ENCODE measurements around the gene CASP6. TPM values are rescaled to one million over a fixed set of nuclear protein-coding genes. Genes with fewer than 3 reads are reported as not detected.

Gene CASP6
- total and polyA plus RNA-seq, 2 of the 8 experiments (the other 6 are each of a cell fraction or from before 2014, with no cell fraction given), result 29.5 to 35.1 TPM

GRCh38 chr4:109729718-109730618 is 26.7 kb upstream of the CASP6 start, which contains the start of gene PLA2G12A:
Gene PLA2G12A, minus strand, starts transcription at chr4:109730070. Its CDS starts 261 bp downstream, at chr4:109729809.
- H3K23me2 ChIP-seq (ENCODE audit: low read depth, low read length), result peaks cover 6% of the 10 kb centered on the region
- peak within 1 kb of the TSS; percentile 92 for H2BK5ac ChIP-seq (ENCODE audit: low read depth, low read length)
- peak within 1 kb of the TSS; percentile 81 for H4K5ac ChIP-seq (ENCODE audit: insufficient read length, low read depth, low read length)
- H3K4me3 ChIP-seq (ENCODE audit: extremely low read depth in 1 of 4, insufficient read depth in 2 of 4, low read depth in 3 of 4, low read length in 4 of 4), result peak within 1 kb of the TSS; percentile 85 to 94 (median 89)
- no peaks in the 10 kb centered on the region for H3K9me3 ChIP-seq (ENCODE audit: insufficient read depth in 2 of 2, low read depth in 1 of 2, low read length in 1 of 2)
- peak within 1 kb of the TSS; percentile 73 for H3K18ac ChIP-seq (ENCODE audit: extremely low read depth, low read length)
- no peak within 1 kb of the TSS for H3K23ac ChIP-seq (ENCODE audit: insufficient read length)
- CTCF ChIA-PET (ENCODE audit: partially characterized antibody), result interaction anchor here (0.8 to 1.4 kb wide), 3 partner anchors 13 to 293 kb away, joined by 3 read pairs; no protein-coding TSS in a partner anchor
- peaks cover 5% of the 10 kb centered on the region for H3K79me1 ChIP-seq (ENCODE audit: low read depth, low read length)
- no peak within 1 kb of the TSS for H4K91ac ChIP-seq (replicated peaks; ENCODE audit: insufficient read length, low read length)
- H3K27me3 ChIP-seq (replicated peaks in 1 of 4; ENCODE audit: control insufficient read depth in 3 of 4, extremely low read depth in 1 of 4, insufficient read depth in 3 of 4, low read length in 3 of 4), result no peaks in the 10 kb centered on the region
- H2BK15ac ChIP-seq (ENCODE audit: low read length), result no peak within 1 kb of the TSS
- WGBS, 2 experiments (ENCODE audit: extremely low coverage in 1 of 2, insufficient coverage in 1 of 2, insufficient read length in 1 of 2, insufficient replicate concordance in 2 of 2, low coverage in 1 of 2, low lambda C conversion rate in 2 of 2, missing lambda C conversion rate in 1 of 2), result 1% methylated on average over 50 of the region's 83 CpGs; no CpG with 5 or more reads in 1 of the 2 experiments
- no peak within 1 kb of the TSS for H2AK5ac ChIP-seq (ENCODE audit: low read depth, low read length)
- peak within 1 kb of the TSS; percentile 8 for H3K4ac ChIP-seq (replicated peaks; ENCODE audit: insufficient read length, low read depth, low read length)
- H3K9ac ChIP-seq (replicated peaks in 1 of 4; ENCODE audit: extremely low read depth in 1 of 4, low read depth in 3 of 4, low read length in 3 of 4), result peak within 1 kb of the TSS; percentile 70 to 82 (median 80)
- peak within 1 kb of the TSS; percentile 81 for H2AFZ ChIP-seq (ENCODE audit: low read length)
- peaks cover 6 to 42% of the 10 kb centered on the region in 2 experiments; a peak in 3 of 4 replicates for H3K79me2 ChIP-seq (ENCODE audit: control insufficient read depth in 1 of 2, insufficient read depth in 2 of 2, low read length in 2 of 2)
- peak; percentile 72 to 88 for DNase-seq (ENCODE audit: low read depth in 1 of 2, low spot score in 2 of 2)
- peak within 1 kb of the TSS; percentile 52 for H3K56ac ChIP-seq (replicated peaks; ENCODE audit: insufficient read length, low read depth, low read length)
- peak within 1 kb of the TSS; percentile 62; the same call in 1 of the 2 replicates for H4K8ac ChIP-seq (ENCODE audit: extremely low read depth, insufficient read depth, low read length)
- no peak within 1 kb of the TSS for H2BK20ac ChIP-seq (ENCODE audit: low read length)
- H2BK120ac ChIP-seq (replicated peaks; ENCODE audit: low read depth, low read length), result no peak within 1 kb of the TSS
- H3K4me2 ChIP-seq (ENCODE audit: insufficient read depth in 1 of 2, low read depth in 2 of 2, low read length in 2 of 2), result peak within 1 kb of the TSS; percentile 56 to 89
- peaks cover 0 to 3% (median 0%) of the 10 kb centered on the region in 4 experiments; a peak in 1 of 7 replicates for H3K4me1 ChIP-seq (replicated peaks in 1 of 4; ENCODE audit: control insufficient read depth in 3 of 4, insufficient read depth in 4 of 4, low read length in 3 of 4)
- 0 out of 8 replicates have a peak, but pooled peaks cover 0 to 3% (median 0%) of the 10 kb centered on the region in 4 experiments for H3K36me3 ChIP-seq (ENCODE audit: control insufficient read depth in 2 of 4, insufficient read depth in 4 of 4, low read length in 3 of 4)
- H3K14ac ChIP-seq (ENCODE audit: insufficient read length), result no peak within 1 kb of the TSS
- peak within 1 kb of the TSS; percentile 44; the same call in 1 of the 2 replicates for H2BK12ac ChIP-seq (ENCODE audit: low read depth, low read length)
- FAIRE-seq, result no peak
- peak within 1 kb of the TSS; percentile 73 for H3K27ac ChIP-seq (ENCODE audit: low read depth, low read length)
- POLR2A ChIA-PET (ENCODE audit: partially characterized antibody), result interaction anchor here (0.6 to 2.4 kb wide), 8 partner anchors 14 to 90 kb away, joined by 3 to 12 read pairs (median 6); partner anchors contain the start of genes CASP6 and GAR1
- no peaks in the 10 kb centered on the region for H4K20me1 ChIP-seq (replicated peaks in 1 of 2; ENCODE audit: control insufficient read depth in 1 of 2, insufficient read depth in 2 of 2, low read length in 2 of 2)
- TF ChIP-seq CHD2 (IDR thresholded peaks at IDR 0.05; ENCODE audit: low read length) (peak; percentile 78), FOSL1 (IDR thresholded peaks at IDR 0.05; ENCODE audit: insufficient read depth, low read depth, low read length) (no peak), SIRT6 (IDR thresholded peaks at IDR 0.05; ENCODE audit: low read length) (no peak), SAP30 (IDR thresholded peaks at IDR 0.05; ENCODE audit: insufficient read depth, insufficient replicate concordance, low read length) (peak; percentile 54), E2F6 (IDR thresholded peaks at IDR 0.05) (peak; percentile 34; the same call in 1 of the 2 replicates), TBP (IDR thresholded peaks at IDR 0.05; ENCODE audit: low read depth, low read length) (peak; percentile 67), TCF12 (IDR thresholded peaks at IDR 0.05; ENCODE audit: low read depth, low read length) (no peak), RXRA (IDR thresholded peaks at IDR 0.05; ENCODE audit: insufficient read depth, low read depth, low read length) (no peak), YY1 (IDR thresholded peaks at IDR 0.05; ENCODE audit: low read depth, low read length) (no peak; the same call in 1 of the 2 replicates), RNF2 (IDR thresholded peaks at IDR 0.05; ENCODE audit: borderline replicate concordance, low read depth, low read length, missing control alignments, poor library complexity, severe bottlenecking) (no peak)
